A673 (cell line): Measurements from ENCODE around the gene FKBP11. TPM values are rescaled to one million over a fixed set of nuclear protein-coding genes. Genes with fewer than 3 reads are reported as not detected.
A peak's percentile ranks its signal among the peaks of the same experiment; 100 is the strongest.

Experiments used
- BruUV-seq: library from RNA; stranded (reverse); fragments of 400-500 nt; replicated peaks from 2 replicates; lab custom pipeline; 2021; lab: Mats Ljungman, UMichigan
- CTCF ChIA-PET: fragments of 300-600 bp; sonication (Branson Sonifier 250); formaldehyde crosslinking; loops from one replicate; lab custom pipeline; 2022; ENCODE audit warnings: antibody characterized with exemption; lab: Charles Lee
- POLR2A ChIA-PET: fragments of 300-600 bp; sonication (Branson Sonifier 250); formaldehyde crosslinking; loops from one replicate; lab custom pipeline; 2022; ENCODE audit warnings: antibody characterized with exemption; ENCODE audit not compliant: low non-redundant PET; lab: Charles Lee
- DNase-seq: peaks from one replicate; pipeline ENCODE4 v3.0.0-alpha.2; 2015; ENCODE audit warnings: low spot score
- H3K27ac ChIP-seq: fragments of 200-600 bp; sonication (generic); 2 replicates; pipeline ENCODE4 v1.5.1; 2016; ENCODE audit warnings: mixed run types, low read depth, mild to moderate bottlenecking, mixed read lengths, antibody characterized with exemption, low read length; ENCODE audit not compliant: poor library complexity, severe bottlenecking
- H3K27me3 ChIP-seq: fragments of 200-600 bp; sonication (generic); replicated peaks from 2 replicates; pipeline ENCODE4 v1.6.1; 2017; ENCODE audit warnings: mixed run types, low read depth, mild to moderate bottlenecking, mixed read lengths, antibody characterized with exemption, low read length; ENCODE audit not compliant: insufficient read depth, poor library complexity
- H3K36me3 ChIP-seq: fragments of 200-600 bp; sonication (generic); 2 replicates; pipeline ENCODE4 v1.6.1; 2016; ENCODE audit warnings: mixed run types, mild to moderate bottlenecking, mixed read lengths, antibody characterized with exemption, low read length; ENCODE audit not compliant: insufficient read depth, poor library complexity, severe bottlenecking
- H3K4me1 ChIP-seq: fragments of 200-600 bp; sonication (generic); 2 replicates; pipeline ENCODE4 v1.6.1; 2017; ENCODE audit warnings: mixed run types, mild to moderate bottlenecking, mixed read lengths, antibody characterized with exemption, low read length; ENCODE audit not compliant: insufficient read depth, poor library complexity, severe bottlenecking
- H3K4me3 ChIP-seq: fragments of 200-600 bp; sonication (generic); 2 replicates; pipeline ENCODE4 v1.5.1; 2016; ENCODE audit warnings: low read depth, mixed run types, mild to moderate bottlenecking, mixed read lengths, low read length; ENCODE audit not compliant: poor library complexity, severe bottlenecking
- H3K9me3 ChIP-seq: fragments of 200-600 bp; sonication (generic); 2 replicates; pipeline ENCODE4 v1.6.1; 2016; ENCODE audit warnings: mixed run types, low read depth, mild to moderate bottlenecking, mixed read lengths, antibody characterized with exemption, low read length; ENCODE audit not compliant: poor library complexity, severe bottlenecking
- CTCF ChIP-seq: fragments of 300-800, 200-600 bp; sonication (generic); conservative IDR thresholded peaks from 2 replicates; pipeline ENCODE4 v1.5.1; 2017; ENCODE audit warnings: low read depth, mild to moderate bottlenecking, antibody characterized with exemption, low read length, moderate library complexity, mixed read lengths
- EZH2 ChIP-seq: fragments of 200-600 bp; sonication (generic); IDR thresholded peaks from 2 replicates; pipeline ENCODE4 v1.6.1; 2017; ENCODE audit warnings: borderline replicate concordance, low read depth, mild to moderate bottlenecking, mixed read lengths, antibody characterized with exemption, low read length; ENCODE audit not compliant: poor library complexity, severe bottlenecking
- intact Hi-C: fragments of 100-400 bp; cut with micrococcal nuclease; formaldehyde crosslinking; loops from one replicate; pipeline ENCODE4 v1.10.0; 2022; ENCODE audit not compliant: unreplicated experiment
- total RNA-seq: library from RNA; stranded (reverse); gene quantifications from 2 replicates; pipeline ENCODE4 v1.2.3, GENCODE V29; 2021

Gene FKBP11
- total RNA-seq, 1 experiment from 2014 or later, result 32.5 TPM

- no TSS peak for BruUV-seq
- intact Hi-C loops, result no loop called here
- no peaks in the 10 kb centered on the region for H3K27me3 ChIP-seq
- H3K4me3 ChIP-seq, result peak overlapping the region; percentile 92
- peak; percentile 98 for DNase-seq
- POLR2A ChIA-PET, result interaction anchor here (0.6 kb wide), 1 partner anchor 31 kb away, joined by 15 read pairs; no protein-coding TSS in a partner anchor
- peaks cover 16% of the 10 kb centered on the region for H3K4me1 ChIP-seq
- peak overlapping the region; percentile 86 for H3K27ac ChIP-seq
- H3K36me3 ChIP-seq, result peaks cover 6% of the 10 kb centered on the region
- no peak for TF ChIP-seq CTCF
- no peak for TF ChIP-seq EZH2
- CTCF ChIA-PET, result interaction anchor here (0.6 to 1.4 kb wide), 4 partner anchors 16 to 205 kb away, joined by 3 to 10 read pairs (median 6); no protein-coding TSS in a partner anchor
- no peaks in the 10 kb centered on the region for H3K9me3 ChIP-seq
Observed at GRCh38 chr12:48956279-48957140, 31.2 kb upstream of the FKBP11 start.

- H3K4me1 ChIP-seq, result peaks cover 16% of the 10 kb centered on the region
- intact Hi-C loops, result no loop called here
- no peak for DNase-seq
- H3K27me3 ChIP-seq, result no peaks in the 10 kb centered on the region
- TF ChIP-seq CTCF (no peak), EZH2 (no peak)
- H3K9me3 ChIP-seq, result no peaks in the 10 kb centered on the region
- POLR2A ChIA-PET, result no interaction called here
- peaks cover 6% of the 10 kb centered on the region for H3K36me3 ChIP-seq
- no TSS peak for BruUV-seq
- no peak overlapping the region for H3K4me3 ChIP-seq
- no peak overlapping the region for H3K27ac ChIP-seq
- CTCF ChIA-PET, result no interaction called here
Observed at GRCh38 chr12:48954841-48955501, 29.7 kb upstream of the FKBP11 start.

- no peak for TF ChIP-seq EZH2
- no TSS peak for BruUV-seq
- Histone ChIP-seq H3K36me3 (peaks cover 6% of the 10 kb centered on the region), H3K9me3 (no peaks in the 10 kb centered on the region), H3K4me3 (no peak overlapping the region), H3K4me1 (peaks cover 16% of the 10 kb centered on the region), H3K27me3 (no peaks in the 10 kb centered on the region), H3K27ac (no peak overlapping the region)
- no peak for DNase-seq
- POLR2A ChIA-PET, result no interaction called here
- CTCF ChIA-PET, result no interaction called here
- intact Hi-C loops, result no loop called here
Observed at GRCh38 chr12:48954061-48954460, 28.8 kb upstream of the FKBP11 start.
